ENCODE results near the gene SCN2B.

The SCN2B gene

GRCh38 chr11:118219732-118220131, 43.3 kb upstream of the SCN2B start:
- DNase-seq (ENCODE audit: extremely low read depth, low read depth), result no peak
- H3K4me3 ChIP-seq (replicated peaks; ENCODE audit: low read depth, low read length), result no peak overlapping the region
- TF ChIP-seq CTCF (IDR thresholded peaks at IDR 0.05; ENCODE audit: low read depth, low read length, missing control alignments), result no peak

- no peak for DNase-seq (ENCODE audit: extremely low read depth, low read depth)
- TF ChIP-seq CTCF (IDR thresholded peaks at IDR 0.05; ENCODE audit: low read depth, low read length, missing control alignments), result no peak
- H3K4me3 ChIP-seq (replicated peaks; ENCODE audit: low read depth, low read length), result no peak overlapping the region
Measured at GRCh38 chr11:118219244-118219643, 42.8 kb upstream of the SCN2B start.

GRCh38 chr11:118217575-118217974, 41.1 kb upstream of the SCN2B start:
- H3K4me3 ChIP-seq (replicated peaks; ENCODE audit: low read depth, low read length), result no peak overlapping the region
- no peak for TF ChIP-seq CTCF (IDR thresholded peaks at IDR 0.05; ENCODE audit: low read depth, low read length, missing control alignments)
- no peak for DNase-seq (ENCODE audit: extremely low read depth, low read depth)

GRCh38 chr11:118216621-118217481, 40.4 kb upstream of the SCN2B start:
- TF ChIP-seq CTCF (IDR thresholded peaks at IDR 0.05; ENCODE audit: low read depth, low read length, missing control alignments), result no peak
- DNase-seq (ENCODE audit: extremely low read depth, low read depth), result no peak
- H3K4me3 ChIP-seq (replicated peaks; ENCODE audit: low read depth, low read length), result no peak overlapping the region

- no peak overlapping the region for H3K4me3 ChIP-seq (replicated peaks; ENCODE audit: low read depth, low read length)
- TF ChIP-seq CTCF (IDR thresholded peaks at IDR 0.05; ENCODE audit: low read depth, low read length, missing control alignments), result no peak
- DNase-seq (ENCODE audit: extremely low read depth, low read depth), result no peak
Measured at GRCh38 chr11:118215765-118216164, 39.3 kb upstream of the SCN2B start.

- DNase-seq (ENCODE audit: extremely low read depth, low read depth), result no peak
- H3K4me3 ChIP-seq (replicated peaks; ENCODE audit: low read depth, low read length), result no peak overlapping the region
- no peak for TF ChIP-seq CTCF (IDR thresholded peaks at IDR 0.05; ENCODE audit: low read depth, low read length, missing control alignments)
Measured at GRCh38 chr11:118215262-118215661, 38.8 kb upstream of the SCN2B start.
